NCI-H446 (cell line): ENCODE results near the gene IGSF22.

Experiments used
- DNase-seq, 2 experiments: peaks; one replicate each; lab custom pipeline; 2025; lab: John Stamatoyannopoulos, UW

IGSF22 gene

DNA sequence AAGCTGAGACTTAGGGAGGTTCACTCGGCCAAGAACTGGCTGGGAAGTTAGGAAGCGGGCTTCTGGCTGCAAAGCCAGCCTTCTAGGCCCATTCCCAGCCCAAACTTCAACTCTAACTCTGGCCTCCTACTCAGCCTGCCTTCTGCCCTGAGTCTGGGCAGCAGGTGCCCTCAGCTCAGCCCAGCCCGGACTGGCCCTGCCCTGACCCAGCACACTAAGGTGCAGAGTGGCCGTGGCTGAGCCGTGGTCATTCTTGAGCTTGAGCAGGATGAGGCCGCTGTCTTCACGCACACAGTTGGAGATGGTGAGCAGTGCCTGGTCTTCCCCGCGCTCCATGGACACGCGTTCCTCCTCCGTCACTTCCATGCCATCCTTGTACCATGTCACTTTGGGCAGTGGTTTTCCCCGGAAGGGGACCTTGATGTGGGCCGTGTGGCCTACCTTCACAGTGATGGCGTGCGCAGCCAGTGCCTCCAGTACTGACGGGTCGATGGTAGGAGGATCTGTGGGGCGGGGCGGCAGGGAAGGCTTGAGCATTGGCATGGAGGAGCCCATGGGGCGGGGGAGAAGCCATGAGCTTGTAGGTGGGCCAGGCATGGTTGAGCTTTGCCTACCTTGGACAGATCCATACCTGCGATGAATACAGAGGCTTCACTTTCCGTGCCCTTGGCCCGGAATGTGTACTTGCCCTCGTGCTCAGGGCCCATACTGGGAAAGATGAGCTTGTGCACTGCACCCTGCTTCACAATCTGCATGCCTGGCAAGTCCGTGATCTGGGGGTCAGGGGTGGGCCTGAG, 12.1 kb downstream of the IGSF22 start:
- DNase-seq = no peak

DNA sequence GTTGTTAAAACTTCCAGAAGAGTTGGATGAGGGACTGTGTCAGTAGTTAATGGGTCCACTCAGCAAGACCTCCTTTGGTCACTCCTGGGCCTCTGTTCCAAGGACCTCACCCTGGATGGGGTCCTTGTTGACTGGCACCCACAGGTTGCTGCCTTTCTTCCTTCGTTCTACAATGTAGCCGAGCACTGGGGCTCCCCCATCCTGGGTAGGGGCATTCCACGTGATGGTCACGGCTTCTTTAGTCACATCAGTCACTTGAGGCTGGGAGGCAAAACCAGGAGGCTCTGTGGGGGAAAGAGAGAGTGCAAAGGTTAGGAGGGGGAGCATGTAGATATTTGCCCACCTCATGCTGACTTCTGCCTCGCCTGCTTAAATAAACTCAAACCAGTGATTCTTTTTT, 15.4 kb downstream of the IGSF22 start:
- DNase-seq = no peak

DNA sequence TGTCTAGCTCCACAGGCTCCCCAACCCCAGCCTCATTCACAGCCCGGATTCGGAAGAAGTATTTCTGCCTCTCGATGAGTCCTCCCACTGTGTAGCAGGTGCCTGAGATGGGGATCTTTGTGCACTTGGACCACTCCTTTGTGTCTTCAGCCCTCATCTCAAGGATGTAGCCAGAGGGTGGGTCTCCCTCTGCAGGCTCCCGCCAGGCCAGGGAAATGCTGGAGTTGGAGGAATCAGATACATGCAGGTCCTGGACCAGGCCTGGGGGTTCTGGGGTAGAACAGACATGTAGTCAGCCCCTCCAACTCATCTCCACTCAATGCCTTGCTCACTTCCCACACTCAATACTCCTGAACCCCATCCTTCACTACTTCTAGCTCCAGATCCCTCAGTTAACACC, 16.6 kb downstream of the IGSF22 start:
- DNase-seq = no peak

DNA sequence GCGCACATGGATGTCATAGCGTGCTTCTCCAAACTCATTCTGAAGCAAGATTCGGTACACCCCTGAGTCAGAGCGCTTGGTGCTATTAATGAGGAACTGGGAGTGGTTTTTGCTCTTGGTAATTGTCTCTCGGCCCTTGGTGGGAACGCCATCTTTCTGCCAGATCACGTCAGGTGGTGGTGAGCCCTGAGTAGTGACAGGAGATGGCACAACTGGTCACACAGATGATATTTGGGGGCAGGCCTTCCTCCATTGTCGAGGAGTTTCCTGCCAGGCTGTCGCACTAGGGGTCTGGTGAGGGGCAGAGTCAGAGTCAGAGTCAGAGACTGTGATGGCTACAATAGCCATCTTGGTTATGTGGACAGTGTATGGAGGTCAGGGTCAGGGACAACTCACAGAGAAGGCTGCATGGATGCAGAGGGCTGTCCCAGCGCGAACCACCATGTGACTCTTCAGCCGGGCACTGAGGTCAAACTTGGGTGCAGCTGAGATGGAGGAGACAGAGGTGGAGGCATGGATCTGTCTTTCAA, 18.1 kb downstream of the IGSF22 start:
- DNase-seq = no peak

DNA sequence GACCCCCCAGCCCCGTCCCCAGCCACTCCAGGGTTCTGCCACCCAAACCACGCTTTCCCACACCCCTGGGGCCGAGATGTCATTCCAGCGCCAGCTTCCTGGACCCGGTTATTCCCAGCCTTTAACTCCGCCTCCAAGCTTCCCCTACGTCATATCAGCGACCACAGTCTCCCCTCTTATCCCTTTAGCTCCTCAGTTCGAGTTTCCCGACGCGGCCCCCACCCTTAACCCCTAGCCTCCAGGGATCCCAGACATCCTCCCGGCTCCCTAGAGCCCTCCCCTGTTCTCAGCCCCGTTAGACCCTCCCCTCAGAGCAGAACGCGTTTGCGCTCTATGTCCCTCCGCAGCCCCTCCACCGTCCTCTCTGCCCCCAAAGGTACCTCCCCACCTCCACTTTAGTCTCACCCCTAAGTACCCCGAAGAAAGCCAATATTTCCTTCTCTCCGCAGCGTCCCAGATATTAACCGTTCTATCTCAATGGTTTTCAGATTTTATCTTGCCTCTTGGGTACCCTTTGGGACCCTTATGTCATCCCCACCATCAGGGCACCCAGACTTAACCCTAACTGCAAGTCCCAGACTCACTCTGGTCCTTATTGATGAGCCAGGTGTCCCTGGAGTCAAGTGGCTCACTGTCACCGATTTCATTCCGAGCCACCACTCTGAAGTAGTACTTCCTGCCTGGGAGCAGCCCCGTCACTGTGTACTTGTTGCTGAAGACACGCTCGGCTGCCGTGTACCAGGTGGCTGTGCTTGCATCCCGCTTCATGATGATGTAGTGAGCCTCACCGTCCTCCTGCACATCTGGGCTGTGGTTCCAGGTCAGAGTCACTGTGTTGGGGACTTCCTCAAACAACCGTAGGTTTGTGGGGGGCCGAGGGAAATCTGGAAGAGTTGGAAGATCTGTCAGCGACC, 19.4 kb downstream of the IGSF22 start:
- peak in 1 of 2 experiments; percentile 36 for DNase-seq

DNA sequence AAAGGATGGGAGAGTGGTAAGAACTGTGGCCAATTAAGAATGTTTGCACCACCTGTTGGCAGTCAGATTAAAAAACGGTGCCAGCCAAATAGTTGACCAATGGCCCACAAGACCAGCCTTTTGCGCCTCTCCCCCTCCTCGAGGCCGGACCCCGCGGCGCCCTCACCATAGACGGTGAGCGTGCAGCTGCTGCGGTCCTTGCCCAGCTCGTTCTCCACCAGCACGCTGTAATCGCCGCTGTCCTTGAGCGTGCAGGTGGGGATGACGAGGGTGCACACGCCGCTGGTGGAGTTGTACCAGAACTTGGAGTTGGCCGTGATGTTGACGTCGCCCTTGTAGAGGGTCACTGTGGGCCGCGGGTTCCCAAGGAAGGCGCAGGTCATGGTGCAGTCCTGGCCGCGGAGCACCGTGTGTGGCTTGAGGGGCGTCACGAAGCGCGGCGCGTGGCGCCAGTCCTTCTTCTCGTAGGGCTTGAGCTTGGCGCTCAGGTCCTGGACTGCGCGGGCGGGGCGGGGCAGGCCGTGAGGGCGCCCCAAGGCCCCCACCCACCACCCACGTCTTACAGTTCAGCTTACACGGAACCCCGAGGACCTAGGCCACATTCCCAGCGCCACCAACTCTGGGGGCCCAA, 20.2 kb downstream of the IGSF22 start:
- DNase-seq = no peak

DNA sequence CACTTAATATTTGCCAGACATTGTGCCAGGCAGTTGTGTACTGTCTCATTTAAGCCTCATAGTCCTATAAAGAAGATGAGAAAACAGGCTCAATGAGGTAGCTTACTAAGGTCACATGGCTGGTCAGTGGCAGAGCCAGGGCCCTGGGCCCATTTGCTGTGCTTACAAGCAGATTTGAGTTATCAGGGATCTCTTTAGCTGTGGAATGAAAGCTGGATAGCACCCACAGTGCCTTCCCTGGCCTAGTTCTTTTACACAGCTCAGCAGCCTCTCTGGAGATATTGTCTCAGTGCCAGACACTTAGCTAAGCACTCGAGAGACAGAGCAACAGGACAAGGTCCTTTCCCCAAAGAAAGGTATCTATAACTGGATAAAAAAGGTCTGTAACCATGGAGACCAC, 21.3 kb downstream of the IGSF22 start:
- no peak for DNase-seq

DNA sequence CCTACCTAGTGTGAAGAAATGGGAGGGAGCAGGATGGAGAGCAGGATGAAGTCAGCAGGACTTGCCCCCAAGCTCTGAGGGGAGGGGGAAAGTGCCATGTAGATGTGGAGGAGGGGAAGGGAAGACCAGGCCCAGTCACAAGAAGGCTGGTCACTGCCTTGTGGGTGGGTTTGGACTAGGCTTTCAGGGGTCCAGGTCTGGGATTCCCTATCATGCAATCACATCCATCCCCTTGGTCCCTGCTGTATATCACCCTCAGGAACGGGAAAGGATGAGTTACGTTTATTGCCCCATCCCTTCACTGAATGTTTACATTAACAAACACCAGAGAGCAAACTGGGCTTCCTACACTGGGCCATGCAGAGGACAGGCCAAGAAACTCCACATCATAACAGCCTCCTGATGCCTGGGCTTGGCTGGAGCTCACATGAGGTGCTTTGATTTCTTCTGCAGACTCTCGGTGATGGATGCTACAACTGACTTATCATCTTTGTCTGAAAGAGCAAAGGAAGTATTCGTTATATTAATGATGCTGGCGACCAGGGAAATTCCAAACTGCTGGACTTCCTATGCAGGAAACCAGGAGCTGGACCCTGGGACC, 21.8 kb downstream of the IGSF22 start:
- no peak for DNase-seq

DNA sequence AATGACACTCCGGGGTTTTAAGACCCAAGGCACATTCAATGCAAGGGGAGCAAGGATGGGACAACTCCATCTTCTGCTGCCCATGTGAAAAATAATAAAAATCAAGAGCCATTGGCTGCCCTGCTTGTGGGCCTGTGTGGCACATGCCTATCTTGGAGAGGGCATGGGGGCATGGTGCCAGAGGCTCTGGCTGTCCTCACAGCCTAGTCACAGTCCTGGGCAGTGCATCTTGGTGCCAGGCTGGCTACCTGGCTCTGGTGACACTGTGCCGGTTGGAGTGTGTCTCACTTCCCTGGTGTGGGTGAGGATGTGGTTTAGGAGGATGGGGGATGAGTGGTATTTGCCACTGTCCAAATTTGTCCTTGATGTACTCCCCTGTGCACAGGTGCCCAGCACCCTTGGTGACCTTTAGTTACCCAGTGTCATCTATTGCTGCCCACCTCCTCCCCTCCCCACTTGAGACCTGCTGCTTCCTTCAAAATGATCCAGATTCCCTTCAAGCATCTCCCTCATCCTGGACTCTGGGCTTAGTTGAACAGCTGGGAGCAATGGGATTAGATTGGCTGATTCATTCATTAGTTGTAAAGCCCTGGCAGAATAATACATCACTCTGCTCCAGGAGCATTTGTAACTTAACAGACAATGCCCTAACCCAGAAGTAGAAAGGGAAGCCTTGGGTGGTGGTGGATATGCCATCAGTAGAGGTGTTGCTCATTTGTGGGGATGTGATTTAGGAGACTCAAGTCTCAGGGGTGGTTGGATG, 22.8 kb downstream of the IGSF22 start:
- DNase-seq = no peak

DNA sequence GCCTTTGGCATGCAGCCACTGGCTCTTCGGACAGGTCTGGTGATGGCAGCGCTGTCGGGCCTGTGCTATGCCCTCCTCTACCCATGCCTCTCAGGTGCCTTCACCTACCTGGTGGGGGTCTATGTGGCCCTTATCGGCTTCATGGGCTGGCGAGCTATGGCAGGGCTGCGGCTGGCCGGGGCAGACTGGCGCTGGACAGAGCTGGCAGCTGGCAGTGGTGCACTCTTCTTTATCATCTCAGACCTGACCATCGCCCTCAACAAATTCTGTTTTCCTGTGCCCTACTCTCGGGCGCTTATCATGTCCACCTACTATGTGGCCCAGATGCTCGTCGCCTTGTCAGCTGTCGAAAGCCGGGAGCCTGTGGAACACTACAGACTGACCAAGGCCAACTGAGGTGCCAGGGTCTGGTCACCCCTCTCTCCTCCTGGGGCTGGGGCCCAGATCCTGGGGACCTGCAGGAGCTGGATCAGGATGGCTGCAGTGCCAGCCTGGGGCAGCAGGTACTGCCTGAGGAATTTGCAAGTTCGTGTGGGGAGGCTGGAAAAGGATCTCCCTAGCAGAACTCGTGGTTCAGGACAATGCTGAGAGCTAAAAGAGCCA, 24.3 kb downstream of the IGSF22 start:
- DNase-seq = no peak

DNA sequence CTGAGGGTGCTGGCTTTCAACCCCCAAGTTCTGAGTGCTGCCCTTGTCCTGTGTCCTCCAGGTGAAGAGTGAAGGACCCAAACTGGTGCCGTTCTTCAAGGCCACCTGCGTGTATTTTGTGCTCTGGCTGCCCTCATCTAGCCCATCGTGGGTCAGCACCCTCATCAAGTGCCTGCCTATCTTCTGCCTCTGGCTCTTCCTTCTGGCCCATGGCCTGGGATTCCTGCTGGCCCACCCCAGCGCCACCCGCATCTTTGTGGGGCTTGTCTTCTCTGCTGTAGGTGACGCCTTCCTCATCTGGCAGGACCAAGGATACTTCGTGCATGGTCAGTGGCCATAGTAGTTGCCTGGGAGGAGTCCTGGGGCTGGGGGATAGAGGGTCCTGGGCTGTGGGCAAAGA, 25.1 kb downstream of the IGSF22 start:
- no peak for DNase-seq

DNA sequence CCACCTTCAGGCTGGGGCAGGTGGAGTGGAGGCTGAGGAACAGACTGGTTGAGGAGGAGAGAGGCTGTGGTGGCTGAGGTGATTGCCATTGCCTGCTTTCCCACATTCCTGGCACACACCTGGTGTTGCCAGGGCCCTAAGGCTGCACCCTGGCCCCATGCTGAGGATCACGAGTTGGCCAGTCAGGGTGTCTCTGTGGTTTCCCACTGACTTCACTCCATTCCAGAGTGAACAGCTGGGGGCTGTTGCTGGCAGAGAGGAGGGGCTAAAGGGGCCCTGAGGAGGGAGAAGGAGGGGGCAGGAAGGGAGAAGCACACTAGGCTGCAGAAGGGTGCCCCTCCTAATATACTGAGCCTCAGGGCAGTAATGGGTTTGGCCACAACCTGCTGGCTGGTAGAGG, 25.6 kb downstream of the IGSF22 start:
- DNase-seq = no peak

DNA sequence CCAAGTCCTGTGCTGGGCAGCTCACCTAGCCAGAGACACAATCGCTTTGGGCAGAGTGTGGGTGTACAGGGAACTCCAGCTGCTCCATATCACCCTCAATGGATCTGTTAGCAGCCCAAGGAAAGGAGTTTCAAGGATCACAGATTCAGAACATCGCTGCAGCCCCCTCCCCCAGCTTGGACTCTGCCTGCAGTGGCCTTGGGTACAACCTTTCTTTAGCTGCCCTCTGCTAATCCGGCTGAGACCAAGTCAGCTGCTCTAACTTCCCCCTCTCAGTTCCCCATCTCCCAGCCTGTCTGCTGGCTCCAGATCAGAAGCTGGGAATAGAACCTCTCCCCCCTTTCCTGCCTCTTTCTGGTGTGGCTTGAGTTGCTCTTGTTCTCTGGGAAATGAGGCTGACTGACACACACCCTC, 26.1 kb downstream of the IGSF22 start:
- no peak for DNase-seq

DNA sequence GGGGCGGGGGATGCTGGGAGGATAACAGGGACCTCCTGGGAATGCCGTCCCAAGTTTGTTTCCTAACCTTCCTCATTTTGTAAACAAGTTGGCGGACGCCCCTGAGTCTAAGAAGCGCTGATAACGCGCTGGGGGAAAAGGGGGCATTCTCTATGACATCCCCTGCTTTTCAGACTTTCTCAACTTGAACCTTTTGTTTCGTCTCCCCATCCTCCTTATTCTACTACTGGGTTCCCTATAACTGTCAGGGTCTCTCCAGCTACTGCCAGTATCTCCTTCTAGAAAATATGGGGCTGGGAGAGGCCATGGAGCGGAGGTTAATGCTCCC, 26.8 kb downstream of the IGSF22 start:
- DNase-seq = no peak

DNA sequence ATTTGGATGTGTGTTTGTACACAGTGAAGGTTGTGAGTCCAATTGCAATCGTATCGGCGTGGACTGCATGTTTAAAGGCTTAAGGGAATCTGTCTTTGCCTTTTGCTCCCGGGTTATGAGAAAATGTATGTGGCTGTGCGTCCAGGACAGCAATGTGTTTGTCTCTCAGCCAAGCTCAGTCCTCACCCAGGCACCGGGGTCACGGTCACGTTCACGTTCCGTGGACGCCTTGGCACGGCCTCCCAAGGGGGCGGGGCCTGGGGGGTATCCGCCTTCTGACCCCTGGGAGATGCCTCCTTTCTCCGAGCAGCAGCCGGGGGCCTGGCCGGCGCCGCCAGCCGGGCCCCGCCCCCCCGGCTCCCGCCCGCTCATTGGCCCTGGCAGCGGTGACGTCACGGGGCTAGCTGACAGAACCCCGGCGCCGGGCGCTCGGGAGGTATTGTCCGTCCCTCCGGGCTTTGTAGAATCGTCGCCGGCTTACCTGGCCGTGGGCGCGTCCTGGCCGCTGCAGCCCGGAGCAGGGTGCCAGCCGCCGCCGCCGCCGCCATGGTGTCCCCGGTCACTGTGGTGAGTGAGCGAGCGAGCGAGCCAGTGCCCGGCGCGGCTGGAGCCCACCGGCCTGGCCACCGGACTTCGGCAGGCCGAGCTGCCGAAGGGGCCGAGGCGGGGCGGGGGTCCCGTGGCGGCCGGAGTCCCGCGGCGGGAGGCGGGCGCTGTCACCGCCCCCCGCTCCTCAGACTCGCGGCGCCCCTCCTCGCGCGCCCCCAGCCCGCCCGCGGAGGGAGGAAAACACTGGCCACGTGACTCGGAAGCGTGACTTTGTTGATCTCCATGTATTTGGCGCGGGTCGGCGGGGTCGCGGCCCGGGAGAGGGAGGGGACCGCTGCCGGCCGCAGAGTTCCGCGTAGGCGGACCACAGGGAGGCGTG, 27.4 kb downstream of the IGSF22 start, which contains the start of gene TMEM86A:
Gene TMEM86A, plus strand, starts transcription at position 439 of the 928 bp plus-strand sequence. Its CDS starts 108 bp downstream, at position 547.
- DNase-seq = peak; percentile 50 to 85

DNA sequence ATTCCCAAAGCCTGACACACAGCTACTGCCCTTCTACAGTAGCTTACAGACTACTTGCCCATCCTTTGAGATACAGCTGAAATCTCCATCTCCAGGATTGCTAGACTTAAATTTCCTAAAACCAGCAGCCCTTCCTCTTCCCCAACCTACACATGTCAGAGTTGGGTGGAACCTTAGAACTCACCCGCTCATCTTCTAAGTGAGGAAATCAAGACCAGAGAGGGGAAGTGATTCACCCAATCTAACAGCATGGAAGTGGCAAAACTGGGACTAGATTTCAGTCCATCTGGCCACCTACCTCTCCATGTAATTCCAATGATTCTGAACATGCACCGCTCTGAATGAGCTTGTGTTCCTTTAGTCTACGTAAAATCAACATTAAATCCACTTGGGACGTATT, 28.4 kb downstream of the IGSF22 start:
- no peak for DNase-seq

DNA sequence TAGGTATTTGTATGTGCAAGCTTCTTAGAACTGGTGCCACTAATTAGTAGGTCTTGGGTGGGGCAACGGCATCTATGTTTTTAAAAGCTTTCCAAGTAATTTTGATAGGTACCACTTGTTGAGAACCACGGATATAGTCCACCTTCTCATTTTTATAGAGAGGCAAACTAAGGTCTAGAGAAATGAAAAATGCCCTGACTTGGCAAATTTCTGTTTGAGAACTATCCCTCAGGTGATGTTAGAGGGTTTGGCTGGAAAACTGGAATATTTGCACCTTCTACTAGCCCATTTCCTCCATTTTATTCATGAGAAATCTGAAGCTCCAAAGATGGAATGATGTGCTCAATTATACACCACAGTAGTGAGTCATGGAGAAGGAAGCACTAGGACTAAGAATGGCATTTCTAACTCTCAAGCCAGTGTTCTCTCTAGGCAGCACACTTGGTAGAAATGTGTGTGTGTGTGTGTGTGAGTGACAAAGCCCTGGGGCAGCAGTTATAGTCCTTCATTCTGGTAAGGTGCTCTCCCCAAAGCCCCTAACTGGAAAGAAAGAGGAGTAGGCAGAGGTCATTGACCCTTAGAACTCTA, 29.3 kb downstream of the IGSF22 start:
- no peak for DNase-seq

DNA sequence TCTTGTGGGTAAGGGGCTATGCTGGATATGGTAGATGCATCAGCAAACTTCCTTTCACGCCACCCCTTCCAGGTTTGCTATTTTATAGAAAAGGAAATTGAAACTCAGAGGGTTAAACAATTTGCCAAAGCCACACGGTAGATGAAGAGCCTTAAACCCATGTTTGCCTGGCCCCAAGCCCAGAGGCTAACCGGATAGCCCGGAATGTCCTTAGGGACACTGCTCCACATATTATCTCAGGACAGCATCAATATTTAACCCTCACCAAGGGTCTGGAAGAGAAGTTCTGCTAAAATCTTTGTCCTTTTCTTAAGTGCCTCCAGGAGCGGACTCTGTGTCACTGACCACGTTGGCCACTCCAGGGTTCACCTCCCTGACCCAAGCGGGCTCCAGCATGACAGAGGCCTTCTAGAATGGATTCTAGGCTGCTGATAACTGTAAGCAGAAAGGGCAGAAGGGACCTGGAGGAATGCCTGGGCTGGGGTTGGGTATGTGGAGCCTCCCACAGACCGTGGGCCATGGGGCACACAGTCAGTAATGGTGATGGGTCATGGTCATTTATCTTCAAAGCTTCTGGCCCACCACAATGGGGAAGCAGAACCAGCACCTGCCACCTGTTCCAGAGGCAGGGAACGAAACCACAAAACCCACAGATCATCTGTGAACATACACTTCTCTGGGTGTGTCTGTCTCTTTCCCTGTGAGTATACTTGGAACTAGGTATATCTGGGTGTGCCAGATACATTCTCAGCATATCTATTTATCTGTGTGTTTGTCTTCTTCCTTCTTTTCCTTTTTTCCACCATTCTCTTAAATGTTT, 32.8 kb downstream of the IGSF22 start:
- DNase-seq = no peak
